OCI-LY1 (cell line): Measurements from ENCODE around the gene SUSD6.

Experiments used
- CTCF ChIP-seq: fragments of 200-600 bp; sonication (generic), shearing (Covaris generic); IDR thresholded peaks from 2 replicates; pipeline ENCODE4 v1.5.1; 2017; ENCODE audit warnings: mild to moderate bottlenecking, antibody characterized with exemption, low read length, moderate library complexity, mixed read lengths
- EZH2 ChIP-seq: fragments of 200-600 bp; sonication (generic), shearing (Covaris generic); IDR thresholded peaks from 2 replicates; pipeline ENCODE4 v1.8.0; 2017; ENCODE audit warnings: borderline replicate concordance, mixed run types, mild to moderate bottlenecking, antibody characterized with exemption, low read length, moderate library complexity, mixed read lengths

- TF ChIP-seq CTCF (no peak), EZH2 (no peak)
Observed at GRCh38 chr14:69687606-69688298, 76.4 kb downstream of the SUSD6 start.
